Measurements from ENCODE around the gene ZNF777.
A peak's percentile ranks its signal among the peaks of the same experiment; 100 is the strongest.
"Not testable (repeated sequence)": the region's sequence is repeated elsewhere in the genome, so short reads cannot be mapped to it uniquely, and the experiment has no call there.

Gene ZNF777

DNA sequence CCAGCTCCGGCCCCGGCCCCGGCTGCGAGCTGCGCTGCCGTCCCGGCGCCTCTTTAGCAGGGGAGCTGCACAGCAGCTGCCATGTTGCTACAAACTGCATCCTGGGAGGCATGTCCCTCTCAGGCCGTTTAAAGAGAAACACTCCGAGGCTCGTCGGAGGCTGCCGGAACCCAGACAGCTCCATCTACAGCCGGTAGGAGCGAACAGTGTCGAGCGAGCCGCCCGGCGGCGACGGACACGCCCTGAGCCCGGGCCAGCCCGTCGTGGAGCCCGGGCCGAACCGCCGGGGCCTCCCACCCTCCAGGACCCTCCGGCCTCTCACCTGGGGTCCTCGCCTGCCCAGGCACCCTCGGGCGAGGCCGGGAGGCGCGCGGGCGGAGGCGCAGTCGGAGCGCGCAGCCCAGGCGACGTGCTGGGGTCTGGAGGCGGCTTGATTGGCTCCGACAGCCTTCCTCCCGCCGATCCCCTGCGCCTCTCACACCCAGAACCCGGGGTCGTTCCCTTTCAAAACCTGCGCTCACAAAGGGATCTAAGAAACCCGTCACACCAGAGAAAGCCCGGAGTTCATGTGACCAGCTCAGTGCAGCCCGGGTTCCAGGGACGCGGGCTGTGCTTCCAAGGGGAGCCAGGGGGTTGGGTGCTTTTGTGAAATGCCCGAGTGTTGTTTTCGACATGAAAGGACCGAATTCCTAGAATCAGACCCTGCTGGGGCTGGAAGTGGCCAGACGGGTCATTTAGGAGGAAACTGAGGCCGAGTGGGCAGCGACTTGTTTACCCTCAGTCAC, at the start of gene ZNF777:
TSS of gene ZNF777 (minus strand) at position 570 of the 785 bp plus-strand sequence. CDS start 5,040 bp downstream, outside the sequence.
- peak; percentile 54 to 72 (median 61) for DNase-seq (ENCODE audit: low read depth in 4 of 4, low spot score in 1 of 4)

DNA sequence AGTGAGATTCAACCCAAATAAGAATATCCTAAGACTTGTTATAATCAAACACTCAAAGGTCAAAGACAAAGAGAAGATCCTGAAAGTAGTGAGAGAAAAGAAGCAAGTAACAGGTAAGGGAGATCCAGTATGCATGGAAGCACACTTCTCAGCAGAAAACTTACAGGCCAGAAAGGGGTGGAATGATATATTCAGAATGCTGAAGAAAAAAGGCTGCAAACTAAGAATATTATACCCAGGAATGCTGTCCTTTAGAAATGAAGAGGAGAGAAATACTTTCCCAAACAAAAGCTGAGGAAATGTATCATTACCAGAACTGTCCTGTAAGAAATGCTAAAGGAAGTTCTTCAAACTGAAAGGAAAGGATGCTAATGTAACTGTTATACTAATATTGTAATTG, 49.4 kb upstream of the ZNF777 start:
- no peak for DNase-seq (ENCODE audit: low read depth in 4 of 4, low spot score in 1 of 4)

DNA sequence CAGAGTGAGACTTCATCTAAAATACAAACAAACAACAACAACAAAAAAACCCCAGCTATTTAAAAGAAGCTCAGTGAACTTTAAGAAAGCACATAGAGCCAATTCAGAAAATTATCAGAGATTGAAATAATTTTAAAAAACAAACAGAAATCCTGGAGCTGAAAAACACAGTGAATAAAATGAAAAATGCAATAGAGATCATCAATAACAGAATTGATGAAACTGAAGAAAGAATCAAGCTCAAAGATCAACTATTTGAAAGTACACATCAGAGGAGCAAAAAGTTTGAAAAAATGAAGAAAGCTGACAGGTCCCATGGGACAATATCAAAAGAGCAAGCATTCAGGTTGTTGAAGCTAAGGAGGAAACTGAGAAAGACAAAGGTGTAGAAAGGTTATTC, 48.9 kb upstream of the ZNF777 start:
- DNase-seq (ENCODE audit: low read depth in 4 of 4, low spot score in 1 of 4): no peak

DNA sequence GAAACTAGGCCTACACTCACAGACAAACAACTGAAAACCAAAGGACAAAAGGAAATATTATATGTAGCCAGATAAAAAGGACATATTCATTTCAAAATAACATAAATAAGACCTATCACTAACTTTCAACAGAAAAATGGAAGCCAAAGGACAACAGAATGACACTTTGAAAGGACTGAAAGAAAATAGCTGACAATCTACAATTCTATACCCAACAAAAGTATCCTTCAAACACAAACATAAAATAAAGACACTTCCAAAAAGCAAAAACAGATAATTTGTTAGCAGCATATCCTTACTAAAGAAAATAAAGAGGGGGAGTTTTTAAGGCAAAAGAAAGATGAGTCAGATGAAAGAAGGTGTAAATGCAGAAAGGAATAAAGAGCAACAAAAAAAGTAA, 44.7 kb upstream of the ZNF777 start:
- no peak for DNase-seq (ENCODE audit: low read depth in 4 of 4, low spot score in 1 of 4)

DNA sequence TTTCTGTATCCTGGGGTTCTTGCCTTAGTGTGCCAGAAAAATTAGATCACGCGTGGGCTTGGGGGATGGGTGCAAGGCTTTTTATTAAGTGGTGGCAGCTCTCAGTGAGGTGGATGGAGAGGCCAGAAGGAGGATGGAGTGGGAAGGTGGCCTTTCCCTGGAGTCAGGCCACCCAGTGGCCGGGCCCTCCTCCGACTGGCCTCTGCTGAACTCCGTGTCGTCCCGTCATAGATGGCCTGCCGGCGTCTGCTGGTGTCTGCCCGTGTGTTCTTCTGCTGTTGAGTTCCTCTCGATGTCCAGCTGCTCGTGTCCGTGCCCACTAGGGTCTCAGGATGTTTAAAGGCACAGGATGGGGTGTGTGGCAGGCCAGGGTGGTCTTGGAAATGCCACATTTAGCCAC, 40.8 kb upstream of the ZNF777 start:
- DNase-seq (ENCODE audit: low read depth in 4 of 4, low spot score in 1 of 4): no peak

DNA sequence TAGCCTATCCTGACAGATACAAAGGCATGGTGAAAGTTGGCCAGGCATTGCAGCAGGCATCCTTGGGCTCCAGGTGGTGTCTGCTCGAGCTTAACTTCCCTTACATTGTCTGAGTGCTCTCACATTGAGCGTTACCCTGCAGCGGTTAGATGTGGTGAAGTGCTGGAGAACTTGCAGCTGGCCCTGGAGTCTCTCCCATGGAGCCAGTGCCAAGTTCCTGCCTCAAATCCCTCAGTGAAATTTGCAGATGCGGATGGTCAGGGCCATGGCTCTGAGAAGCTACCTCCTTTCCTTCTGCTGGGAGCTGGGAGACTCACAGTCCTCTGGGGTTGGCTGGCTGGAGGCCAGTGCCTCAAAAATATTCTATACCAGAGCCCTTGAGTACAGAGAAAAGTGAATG, 40.0 kb upstream of the ZNF777 start:
- DNase-seq (ENCODE audit: low read depth in 4 of 4, low spot score in 1 of 4): no peak

DNA sequence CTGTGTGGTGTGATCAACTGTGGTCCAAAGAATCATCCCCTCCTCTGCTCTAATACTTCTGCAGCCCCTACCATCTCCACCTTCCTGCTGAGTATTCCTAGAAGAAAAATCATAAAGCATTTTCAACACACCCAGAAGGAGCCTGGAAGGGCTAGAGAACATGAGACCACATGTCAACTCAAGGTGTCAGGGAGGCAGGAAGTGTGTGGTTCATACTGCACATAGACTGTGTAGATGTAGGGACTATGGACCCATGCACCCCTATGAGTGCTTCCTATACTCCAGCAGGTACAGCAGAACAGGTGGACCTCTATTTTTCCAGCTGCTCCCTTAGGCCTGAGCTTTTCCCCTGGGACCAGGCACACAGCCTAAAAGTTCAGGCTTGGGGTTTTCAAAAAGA, 39.3 kb upstream of the ZNF777 start:
- DNase-seq (ENCODE audit: low read depth in 4 of 4, low spot score in 1 of 4): no peak

DNA sequence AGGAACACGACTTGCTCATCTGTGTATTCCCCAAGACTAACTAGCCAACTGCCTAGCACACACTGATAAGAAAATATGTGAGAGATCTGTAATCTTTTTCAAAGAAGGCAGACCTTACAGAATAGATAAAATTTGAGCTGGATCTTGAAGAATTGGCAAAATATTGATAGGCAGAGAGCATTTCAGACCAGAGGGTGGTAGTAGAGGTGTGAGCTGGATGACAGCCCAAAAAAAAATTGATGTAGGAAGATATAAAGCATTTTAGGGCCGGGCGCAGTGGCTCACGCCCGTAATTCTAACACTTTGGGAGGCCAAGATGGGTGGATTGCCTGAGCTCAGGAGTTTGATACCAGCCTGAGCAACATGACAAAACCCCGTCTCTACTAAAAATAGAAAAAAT, 37.9 kb upstream of the ZNF777 start:
- DNase-seq (ENCODE audit: low read depth in 4 of 4, low spot score in 1 of 4): no peak

DNA sequence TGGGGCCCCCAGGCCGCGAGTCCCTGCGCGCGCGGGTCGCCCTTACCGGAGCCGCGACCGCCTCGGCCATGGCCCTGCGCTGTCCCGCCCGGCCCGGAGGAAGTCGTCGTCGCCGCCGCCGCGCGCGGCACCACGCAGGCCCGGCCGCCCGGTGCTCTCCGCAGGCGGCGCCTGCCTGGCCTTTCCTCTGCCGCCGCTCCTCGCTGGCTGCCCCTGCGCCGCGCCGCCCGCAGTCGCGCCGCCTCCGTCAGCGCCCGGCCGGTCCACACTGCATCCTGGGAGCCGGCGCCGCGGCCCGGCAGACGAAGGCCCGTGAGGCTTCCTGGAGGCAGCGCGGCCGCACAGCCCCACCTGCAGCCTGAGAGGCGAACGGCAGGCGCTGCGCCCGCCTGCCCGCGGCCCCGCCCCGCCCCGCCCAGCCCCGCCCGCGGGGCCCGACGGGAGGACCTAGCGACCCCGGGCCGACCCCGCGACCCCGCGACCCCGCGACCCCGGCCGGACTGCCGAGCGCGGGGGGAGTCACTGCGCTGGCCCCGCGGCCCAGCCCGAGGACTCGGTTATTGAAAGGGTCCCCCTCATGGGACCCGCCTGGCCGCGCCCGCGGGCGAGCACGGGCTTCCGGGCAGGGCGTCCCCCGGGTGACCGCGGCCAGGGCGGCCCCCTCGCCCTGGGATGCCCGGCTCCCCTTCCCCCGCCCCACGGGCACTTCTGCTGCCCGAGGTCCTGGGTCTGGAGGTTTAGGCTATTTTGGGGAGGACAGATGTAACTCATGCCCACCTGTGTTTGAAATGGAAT, 36.8 kb upstream of the ZNF777 start, which contains the start of gene ZNF746:
TSS of gene ZNF746 (minus strand) at position 343 of the 795 bp plus-strand sequence. CDS start at position 70, 273 bp downstream.
- DNase-seq (ENCODE audit: low read depth in 4 of 4, low spot score in 1 of 4): peak; percentile 49 to 75 (median 60)

DNA sequence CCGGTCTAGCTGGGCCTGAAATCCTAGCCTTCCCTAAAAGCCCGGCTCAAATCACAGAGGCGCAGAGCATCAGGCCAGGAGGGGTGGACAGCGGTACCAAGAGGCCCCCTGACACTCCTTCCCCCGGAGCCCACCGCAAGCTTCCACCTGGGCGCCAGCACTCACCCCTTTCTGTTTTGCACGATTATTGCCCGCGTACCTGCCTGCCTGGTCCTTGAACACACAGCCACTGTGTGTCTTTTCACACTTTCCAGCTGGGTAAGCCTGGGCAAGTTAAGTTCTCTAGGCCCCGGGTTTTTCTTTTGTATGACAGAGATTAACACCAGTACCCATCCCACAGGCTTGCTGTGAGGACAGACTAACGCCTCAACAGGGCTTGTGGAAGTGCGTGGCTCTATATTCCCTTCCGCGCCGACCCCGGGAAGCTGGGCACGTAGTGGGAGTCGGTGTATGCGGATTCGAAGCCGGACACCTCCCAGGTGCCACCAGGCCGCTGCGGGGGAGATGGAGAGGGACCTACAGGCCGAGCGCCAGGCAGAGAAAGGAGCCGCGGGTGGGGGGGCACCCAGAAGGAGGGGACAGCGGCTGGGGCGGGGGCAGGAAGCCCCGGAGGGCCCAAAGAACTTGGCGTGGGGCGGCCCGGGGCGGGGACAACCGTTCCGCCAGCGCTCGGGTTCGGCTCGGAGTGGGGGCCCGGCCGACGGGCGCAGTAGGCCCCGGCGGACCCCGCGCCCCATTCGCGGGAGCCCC, 36.0 kb upstream of the ZNF777 start:
- DNase-seq (ENCODE audit: low read depth in 4 of 4, low spot score in 1 of 4): peak in 2 of 4 experiments; percentile 28 to 48

DNA sequence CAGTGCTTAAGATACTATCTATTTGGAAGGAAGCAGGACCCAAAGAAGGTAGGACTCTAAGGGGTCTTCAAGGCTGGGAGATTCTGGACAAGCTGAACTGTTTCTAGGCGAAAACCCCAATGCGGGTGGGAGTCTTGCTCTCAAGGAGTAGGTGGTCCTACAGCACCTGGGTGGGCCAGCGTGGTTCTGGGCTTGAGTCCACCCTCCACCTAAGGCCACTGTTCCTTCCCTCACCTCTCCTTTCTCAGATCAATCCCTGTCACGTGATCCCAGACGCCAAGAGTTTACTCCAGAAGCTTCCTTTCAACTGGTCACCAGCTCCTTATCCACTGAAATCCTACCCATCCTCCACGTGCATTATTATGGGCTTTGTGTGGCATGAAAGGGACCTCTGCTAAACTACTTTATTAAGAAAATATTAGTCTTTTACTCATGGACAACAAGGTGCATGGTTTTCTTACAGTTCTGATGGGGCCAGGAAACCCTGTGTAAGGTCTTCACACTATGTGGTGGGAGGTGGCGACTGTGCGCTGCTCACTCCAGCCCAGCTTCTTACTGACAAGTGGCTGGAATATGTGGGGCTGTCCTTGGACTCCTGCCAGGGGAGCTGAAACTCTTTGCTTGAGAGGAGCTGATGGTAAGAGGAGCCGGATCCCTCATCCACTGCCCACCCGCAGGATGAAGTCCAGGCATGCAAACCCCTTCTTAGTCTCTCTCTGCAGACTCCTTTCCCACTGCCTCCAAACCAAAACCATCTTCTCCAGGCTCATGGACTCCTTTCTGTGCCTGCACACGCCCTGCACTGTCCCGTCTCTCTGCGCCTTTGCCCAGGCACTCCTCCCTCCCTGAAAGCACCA, 35.2 kb upstream of the ZNF777 start:
- no peak for DNase-seq (ENCODE audit: low read depth in 4 of 4, low spot score in 1 of 4)

DNA sequence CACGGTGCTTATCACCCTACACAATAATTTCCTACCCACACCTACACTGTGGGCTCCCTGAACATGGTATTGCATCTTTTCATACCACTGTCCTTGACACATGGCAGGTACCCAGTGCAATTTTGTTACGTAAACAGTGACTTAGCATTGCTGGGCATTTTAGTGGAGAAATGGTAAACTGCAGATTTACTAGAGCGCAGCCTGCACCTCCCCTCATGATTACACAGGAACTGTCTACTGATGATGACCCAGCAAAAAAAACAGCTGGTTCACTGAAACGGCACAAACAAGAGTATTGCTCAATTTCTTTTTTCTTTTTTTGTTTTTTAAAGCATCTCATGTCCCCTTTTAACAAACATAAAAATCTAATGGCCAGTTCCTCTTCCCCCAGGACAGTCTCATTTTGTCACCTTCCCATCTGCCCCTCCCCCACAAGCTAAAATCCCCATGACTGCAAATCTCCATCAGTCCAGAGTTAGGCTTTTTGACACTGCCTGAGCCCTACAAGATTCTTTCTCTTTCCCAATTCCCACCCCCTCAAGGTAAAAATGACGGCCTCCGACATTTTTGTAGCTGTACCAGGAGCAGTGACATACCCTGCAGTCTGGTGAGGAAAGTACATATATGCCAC, 34.0 kb upstream of the ZNF777 start:
- DNase-seq (ENCODE audit: low read depth in 4 of 4, low spot score in 1 of 4): no peak

DNA sequence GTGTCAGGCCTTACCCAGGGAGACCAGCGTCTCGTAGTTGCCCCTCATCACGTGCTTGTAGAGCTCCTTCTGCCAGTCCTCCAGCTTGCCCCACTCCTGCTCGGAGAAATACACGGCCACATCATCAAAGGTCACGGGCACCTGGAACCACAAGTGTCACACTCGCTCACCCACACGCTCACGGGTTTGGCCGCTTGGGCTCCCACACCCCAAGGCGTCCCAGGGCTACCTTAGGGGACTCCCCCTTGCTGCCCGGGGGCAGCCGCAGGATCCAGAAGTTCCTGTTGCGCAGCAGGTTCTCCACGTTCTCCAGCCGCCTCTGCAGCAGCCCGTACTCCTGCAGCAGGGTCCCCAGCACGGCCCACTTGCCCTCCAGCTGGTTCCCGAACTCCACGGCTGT, 33.1 kb upstream of the ZNF777 start:
- DNase-seq (ENCODE audit: low read depth in 4 of 4, low spot score in 1 of 4): not testable (repeated sequence)

DNA sequence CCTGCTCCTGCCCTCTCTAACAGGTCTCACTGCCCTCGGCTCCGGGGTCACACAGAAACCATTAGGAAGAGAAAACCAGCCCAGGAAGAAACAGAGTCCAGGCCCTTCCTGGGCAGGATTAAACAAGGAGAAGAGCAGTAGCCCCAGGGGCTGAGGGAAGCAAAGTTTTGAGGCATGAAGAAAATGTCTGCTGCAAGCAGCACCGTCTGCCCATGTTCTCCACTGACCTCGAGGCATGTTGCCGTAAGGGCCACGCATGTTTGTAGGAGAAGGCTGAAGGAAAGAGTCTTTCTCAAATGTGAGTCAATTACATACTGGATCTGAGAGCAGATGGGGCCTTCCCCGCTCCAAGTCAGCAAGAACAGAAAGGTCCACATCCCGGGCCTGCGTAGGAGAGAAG, 32.5 kb upstream of the ZNF777 start:
- no peak for DNase-seq (ENCODE audit: low read depth in 4 of 4, low spot score in 1 of 4)

DNA sequence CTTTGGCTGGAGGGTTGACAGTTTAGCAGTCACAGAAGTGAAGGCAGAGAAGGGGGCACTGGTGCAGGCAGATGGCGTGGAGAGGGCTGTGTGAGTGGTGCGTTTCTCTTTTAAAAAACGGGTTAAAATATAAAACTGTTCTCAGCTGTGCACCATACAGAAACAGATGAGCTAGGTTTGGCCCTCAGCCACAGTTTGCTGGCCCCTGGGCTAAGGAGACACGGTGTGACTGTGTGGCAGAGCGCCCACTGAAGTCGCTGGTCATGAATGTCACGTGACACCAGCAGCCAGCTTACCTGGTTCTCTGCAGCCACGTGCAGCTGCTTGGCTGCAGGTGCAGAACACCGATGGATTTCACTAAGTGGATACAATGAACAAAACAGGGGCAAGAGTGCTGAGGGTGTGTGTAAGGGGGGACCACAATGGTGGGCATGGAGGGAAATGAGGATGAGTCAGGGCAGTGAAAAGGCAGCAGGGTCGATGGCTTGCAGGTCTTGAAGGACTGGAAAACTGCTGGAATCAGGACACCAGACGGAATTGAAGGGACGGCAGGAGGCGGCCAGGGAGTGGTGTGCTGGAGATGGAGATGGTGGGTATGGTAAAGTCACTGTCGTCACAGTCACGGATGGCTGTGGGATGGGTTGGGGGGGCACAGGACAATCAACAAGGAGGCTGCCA, 29.4 kb upstream of the ZNF777 start:
- DNase-seq (ENCODE audit: low read depth in 4 of 4, low spot score in 1 of 4): no peak

DNA sequence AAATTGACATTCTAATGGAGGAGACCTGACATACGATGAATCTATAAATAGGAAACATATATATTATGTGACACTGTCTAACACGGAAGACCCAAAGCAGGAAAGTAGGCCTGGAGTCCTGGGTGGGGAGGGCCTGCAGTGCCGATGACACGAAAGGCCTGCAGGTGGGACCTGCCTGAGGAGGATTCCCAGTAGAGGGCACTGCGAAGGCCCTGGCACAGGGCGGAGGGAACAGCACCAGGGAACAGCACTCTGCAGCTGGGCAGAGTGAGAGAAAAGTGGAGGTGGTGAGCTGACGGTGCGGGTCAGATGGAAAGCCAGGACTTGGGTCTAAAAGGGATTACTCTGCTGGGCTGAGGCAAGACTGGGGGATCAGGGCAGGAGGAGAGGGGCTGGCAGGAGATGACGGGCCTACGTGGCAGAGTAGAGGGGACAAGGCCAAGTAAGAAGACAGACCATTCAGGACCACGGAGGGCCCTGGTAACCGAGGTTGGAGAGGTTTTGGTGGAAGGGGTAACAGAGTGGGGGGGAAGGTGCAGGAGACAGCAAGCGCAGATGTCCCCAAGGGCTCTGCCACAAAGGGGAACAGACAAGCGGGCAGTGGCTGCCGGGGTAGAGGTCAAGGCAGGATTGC, 28.6 kb upstream of the ZNF777 start:
- no peak for DNase-seq (ENCODE audit: low read depth in 4 of 4, low spot score in 1 of 4)

DNA sequence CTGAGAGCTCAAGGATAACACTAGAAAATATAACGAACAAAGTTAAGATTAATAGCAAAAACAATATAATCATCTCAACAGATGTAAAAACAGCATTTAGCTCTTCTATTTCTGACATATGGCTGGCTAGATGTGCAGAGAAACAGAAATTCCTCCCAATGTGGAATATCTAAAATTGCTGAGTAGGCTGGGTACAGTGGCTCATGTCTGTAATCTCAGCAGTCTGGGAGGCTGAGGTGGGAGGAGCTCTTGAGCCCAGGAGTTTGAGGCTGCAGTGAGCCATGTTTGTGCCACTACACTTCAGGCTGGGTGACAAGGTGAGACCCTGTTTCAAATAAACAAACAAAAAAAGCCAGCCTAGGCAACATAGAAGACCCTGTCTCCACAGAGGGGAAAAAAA, 18.7 kb upstream of the ZNF777 start:
- DNase-seq (ENCODE audit: low read depth in 4 of 4, low spot score in 1 of 4): no peak

DNA sequence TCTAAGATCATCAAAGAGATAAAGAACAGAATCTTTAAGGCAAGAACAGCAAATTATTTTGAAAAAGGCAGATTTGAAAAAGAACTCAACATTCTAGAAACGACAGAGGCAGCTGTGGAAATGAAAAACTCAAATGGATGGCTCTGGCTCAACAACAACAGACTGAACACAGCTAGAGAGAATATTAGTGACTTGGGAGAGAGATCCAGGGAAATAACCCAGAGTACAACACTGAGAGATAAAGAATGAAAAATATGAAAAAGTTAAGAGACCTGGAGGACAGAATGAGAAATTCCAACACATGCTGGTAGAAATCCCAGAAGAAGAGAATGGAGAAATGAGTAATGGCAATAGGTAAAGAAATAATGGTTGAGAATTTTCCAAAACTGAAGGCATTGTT, 17.9 kb upstream of the ZNF777 start:
- no peak for DNase-seq (ENCODE audit: low read depth in 4 of 4, low spot score in 1 of 4)

All from stimulated activated CD4-positive, alpha-beta T cell treated with anti-CD3 and anti-CD28 coated beads, Interleukin-1b, Interleukin-23, amount 100 ng/mL, for 24 hours (primary cell).